Heart left ventricle (tissue), 16 donors: ENCODE data around the gene TTN. TPM values are rescaled to one million over a fixed set of nuclear protein-coding genes. Genes with fewer than 3 reads are reported as not detected.

Source experiments
- ATAC-seq, 4 donors: fragments of 200-7000 bp; cut with Tn5 transposase; one replicate each; pipeline ENCODE4 v1.9.1; 2020 to 2022; ENCODE audit warnings: moderate library complexity in 4 of 4, mild to moderate bottlenecking in 3 of 4, moderate number of reproducible peaks in 1 of 4
- DNase-seq, 5 donors: peaks; one replicate each; pipeline ENCODE4 v3.0.0-alpha.2; 2020
- H3K27ac ChIP-seq, 12 donors: fragments of 200-600 bp; sonication (generic) in 4 of 12; one replicate each; pipeline versions ENCODE4 v1.5.0 to v1.8.0; 2016 to 2022; ENCODE audit warnings: mild to moderate bottlenecking in 2 of 12
- H3K27me3 ChIP-seq, 9 donors: fragments of 200-600 bp; sonication (generic) in 2 of 9; one replicate each; pipeline versions ENCODE4 v1.5.1 to v1.8.0; 2016 to 2022; ENCODE audit warnings: mild to moderate bottlenecking in 3 of 9
- H3K36me3 ChIP-seq, 9 donors: fragments of 200-600 bp; sonication (generic) in 2 of 9; one replicate each; pipeline versions ENCODE4 v1.5.0 to v1.8.0; 2018 to 2022; ENCODE audit warnings: mild to moderate bottlenecking in 2 of 9
- H3K4me1 ChIP-seq, 12 donors: fragments of 200-600 bp; sonication (generic) in 4 of 12; one replicate each; pipeline versions ENCODE4 v1.5.0 to v1.8.0; 2016 to 2022; ENCODE audit warnings: mild to moderate bottlenecking in 3 of 12
- H3K4me3 ChIP-seq, 12 donors: fragments of 200-600 bp; sonication (generic) in 4 of 12; one replicate each; pipeline versions ENCODE4 v1.5.0 to v1.8.0; 2017 to 2022; ENCODE audit warnings: mild to moderate bottlenecking in 9 of 12, moderate library complexity in 4 of 12
- H3K9me3 ChIP-seq, 12 donors: fragments of 200-600 bp; sonication (generic) in 4 of 12; one replicate each; pipeline versions ENCODE4 v1.5.0 to v1.8.0; 2016 to 2022; ENCODE audit warnings: mild to moderate bottlenecking in 1 of 12
- POLR2A ChIP-seq, 2 donors: fragments of 450-650 bp; IDR thresholded peaks; one replicate each; pipeline ENCODE4 v1.6.1; 2017; ENCODE audit warnings: antibody characterized with exemption in 2 of 2, mild to moderate bottlenecking in 2 of 2, moderate library complexity in 2 of 2
- WGBS, 4 donors: extraction: QIAGEN DNeasy Blood & Tissue Kit in 2 of 4; methylation state at CpG; one replicate each; pipeline versions ENCODE4 v1.1.5 to v1.1.7; 2013 to 2018; 5-methylcytosine and 5-hydroxymethylcytosine counted together
- intact Hi-C, 10 donors: fragments of 100-400 bp; cut with DNase I; formaldehyde crosslinking; loops; one replicate each; pipeline versions ENCODE4 v1.11.1 to v1.14.2; 2022
- polyA plus RNA-seq, 2 donors: library from polyadenylated mRNA; stranded (reverse); fragments of 200-250 nt; gene quantifications; one replicate each; pipeline ENCODE4 v1.2.3, GENCODE V29; 2013
- total RNA-seq, 9 donors: library from RNA; depleted of rRNA in 2 of 9; stranded (reverse); fragments of >200 nt in 2 of 9; fragmentation: NEBNext Ultra II Directional in 3 of 9; extraction: Animal tissue kit (Norgen Biotek cat#: 25700) in 3 of 9; gene quantifications; one replicate each; pipeline versions ENCODE4 v1.1.0 to v1.2.4, GENCODE V29; 2016 to 2023
- TF ChIP-seq, protein P1 (sequence below), 12 donors: fragments of 200-600 bp; sonication (generic) in 4 of 12; IDR thresholded peaks; one replicate each; pipeline versions ENCODE4 v1.5.0 to v1.8.0; 2018 to 2022; ENCODE audit warnings: antibody characterized with exemption in 12 of 12, mild to moderate bottlenecking in 5 of 12
- donor health status: ischemic (EF 13 %, LVEDD 7.1; RV severe dilation, severe dysfunction).
- donor health status: healthy with polysubstance abuse.
- donor health status: DM: no; HTN: yes; CAD: no.
- donor health status: DM: no; HTN: no; CAD: no.
- donor health status: ischemic (EF 25% LVEDD 6.9; RV normal size, moderate dysfunction).
- donor health status: ischemic (EF 25% LVEDD 5.7; RV mildly dilated, moderate dysfunction).
- donor health status: healthy.
- donor health status: DM: yes; HTN: yes; CAD: no.
- donor health status: ischemic (EF 35%, LVEDD 5.7; RV mildly dilated, moderate dysfunction).
- donor health status: nonischemic (EF 11% LVEDD 7.7; RV severe dilation, severe dysfunction).
- donor health status: DM: yes; HTN: yes; CAD: no.
- donor health status: PGD.
- donor health status: ischemic (EF 29% LVEDD 5.4; RV normal size, mild dysfunction).
- donor health status: nonischemic (EF 23%, LVEDD 6.1; RV moderate dilation, normal function).

Gene TTN
- total and polyA plus RNA-seq, 11 donors, result 136 to 4,653 (median 3,379) TPM

GRCh38 chr2:178681081-178681480 is 126.1 kb downstream of the TTN start:
- intact Hi-C loops, result no loop called here

DNA sequence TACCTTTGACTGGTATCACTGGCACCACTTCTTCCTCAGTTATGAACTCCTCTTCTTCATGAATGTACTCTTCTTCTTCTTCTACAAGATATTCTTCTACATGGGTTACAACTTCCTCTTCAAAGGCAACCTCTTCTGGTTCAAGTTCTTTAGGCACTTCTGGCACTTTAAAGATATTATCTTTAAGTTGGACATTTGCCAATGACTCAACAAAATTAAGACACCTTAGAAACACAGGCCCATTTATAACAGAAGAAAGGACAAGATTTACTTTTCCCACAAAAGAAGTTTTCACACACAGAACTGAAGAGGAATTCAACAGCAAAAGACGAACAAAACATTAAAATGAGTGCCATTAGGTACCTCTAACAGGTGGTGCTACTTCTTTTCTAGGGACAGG is 127.3 kb downstream of the TTN start:
- DNase-seq, result no peak
- no peaks in the 10 kb centered on the region for H3K9me3 ChIP-seq
- intact Hi-C loops, result no loop called here
- H3K4me3 ChIP-seq, result no peak overlapping the region
- no peak for ATAC-seq
- peaks cover 0 to 100% (median 89%) of the 10 kb centered on the region in 9 donors for H3K36me3 ChIP-seq
- no peak overlapping the region for H3K27ac ChIP-seq
- WGBS, 4 donors, result 55 to 79% (median 70%) methylated on average over 1 of the region's 1 CpG
- no peak for TF ChIP-seq POLR2A (IDR thresholded peaks at IDR 0.05)
- TF ChIP-seq, protein P1, sequence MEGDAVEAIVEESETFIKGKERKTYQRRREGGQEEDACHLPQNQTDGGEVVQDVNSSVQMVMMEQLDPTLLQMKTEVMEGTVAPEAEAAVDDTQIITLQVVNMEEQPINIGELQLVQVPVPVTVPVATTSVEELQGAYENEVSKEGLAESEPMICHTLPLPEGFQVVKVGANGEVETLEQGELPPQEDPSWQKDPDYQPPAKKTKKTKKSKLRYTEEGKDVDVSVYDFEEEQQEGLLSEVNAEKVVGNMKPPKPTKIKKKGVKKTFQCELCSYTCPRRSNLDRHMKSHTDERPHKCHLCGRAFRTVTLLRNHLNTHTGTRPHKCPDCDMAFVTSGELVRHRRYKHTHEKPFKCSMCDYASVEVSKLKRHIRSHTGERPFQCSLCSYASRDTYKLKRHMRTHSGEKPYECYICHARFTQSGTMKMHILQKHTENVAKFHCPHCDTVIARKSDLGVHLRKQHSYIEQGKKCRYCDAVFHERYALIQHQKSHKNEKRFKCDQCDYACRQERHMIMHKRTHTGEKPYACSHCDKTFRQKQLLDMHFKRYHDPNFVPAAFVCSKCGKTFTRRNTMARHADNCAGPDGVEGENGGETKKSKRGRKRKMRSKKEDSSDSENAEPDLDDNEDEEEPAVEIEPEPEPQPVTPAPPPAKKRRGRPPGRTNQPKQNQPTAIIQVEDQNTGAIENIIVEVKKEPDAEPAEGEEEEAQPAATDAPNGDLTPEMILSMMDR (IDR thresholded peaks at IDR 0.05), result no peak
- no peaks in the 10 kb centered on the region for H3K27me3 ChIP-seq
- no peaks in the 10 kb centered on the region for H3K4me1 ChIP-seq

More at GRCh38 chr2:178681081-178681480, 126.1 kb downstream of the TTN start:
- Histone ChIP-seq H3K4me3 (no peak overlapping the region), H3K4me1 (no peaks in the 10 kb centered on the region), H3K27ac (no peak overlapping the region), H3K36me3 (peaks cover 0 to 99% (median 87%) of the 10 kb centered on the region in 9 donors), H3K9me3 (no peaks in the 10 kb centered on the region), H3K27me3 (no peaks in the 10 kb centered on the region)
- ATAC-seq (no peak), DNase-seq (no peak)
- 48 to 73% (median 65%) methylated on average over 4 of the region's 4 CpGs for WGBS, 4 donors
- TF ChIP-seq, protein P1 (IDR thresholded peaks at IDR 0.05), result no peak
- TF ChIP-seq POLR2A (IDR thresholded peaks at IDR 0.05), result no peak

GRCh38 chr2:178677599-178677998 is 129.6 kb downstream of the TTN start:
- Histone ChIP-seq H3K27ac (no peak overlapping the region), H3K27me3 (no peaks in the 10 kb centered on the region), H3K4me3 (no peak overlapping the region), H3K9me3 (no peaks in the 10 kb centered on the region), H3K4me1 (no peaks in the 10 kb centered on the region), H3K36me3 (peaks cover 0 to 100% (median 82%) of the 10 kb centered on the region in 9 donors)
- TF ChIP-seq, protein P1 (IDR thresholded peaks at IDR 0.05), result no peak
- TF ChIP-seq POLR2A (IDR thresholded peaks at IDR 0.05), result no peak
- ATAC-seq, result no peak
- 36 to 46% (median 42%) methylated on average over 2 of the region's 2 CpGs for WGBS, 4 donors
- intact Hi-C loops, result no loop called here
- DNase-seq, result no peak

DNA sequence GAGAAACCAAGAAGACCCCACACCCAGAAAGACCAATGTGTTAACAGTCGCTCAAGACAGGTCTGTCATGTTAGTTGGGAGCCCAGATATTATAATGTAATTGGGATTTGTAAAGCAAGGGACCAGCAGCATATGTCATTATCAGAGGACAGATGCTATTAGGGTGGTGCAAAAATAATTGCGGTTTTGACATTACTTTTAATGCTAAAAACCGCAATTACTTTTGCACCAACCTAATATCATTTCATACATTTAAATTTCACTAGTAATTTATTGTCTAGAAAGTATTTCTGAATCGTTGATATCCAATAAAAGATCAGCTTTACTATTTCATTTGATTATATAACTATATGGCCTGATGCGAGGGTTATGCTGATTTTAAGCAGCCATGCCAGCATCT is 131.2 kb downstream of the TTN start:
- intact Hi-C loops, result no loop called here

More for the DNA sequence above, 131.2 kb downstream of the TTN start:
- WGBS, 4 donors, result 90 to 93% (median 91%) methylated on average over 5 of the region's 5 CpGs
- DNase-seq, result no peak
- Histone ChIP-seq H3K27me3 (no peaks in the 10 kb centered on the region), H3K27ac (no peak overlapping the region), H3K9me3 (no peaks in the 10 kb centered on the region), H3K4me3 (no peak overlapping the region), H3K36me3 (peaks cover 0 to 100% (median 75%) of the 10 kb centered on the region in 9 donors), H3K4me1 (no peaks in the 10 kb centered on the region)
- ATAC-seq, result no peak
- TF ChIP-seq, protein P1 (IDR thresholded peaks at IDR 0.05), result no peak
- no peak for TF ChIP-seq POLR2A (IDR thresholded peaks at IDR 0.05)
